SU-DHL-6 (cell line): ENCODE measurements around the gene GATA1.

Experiments used
- CTCF ChIP-seq: fragments of 200-600 bp; sonication (generic); IDR thresholded peaks from one replicate; pipeline ENCODE4 v1.5.1; 2017; ENCODE audit warnings: antibody characterized with exemption, mild to moderate bottlenecking, low read length, moderate library complexity; ENCODE audit not compliant: insufficient read depth, poor library complexity, severe bottlenecking
- EZH2phosphoT487 ChIP-seq: fragments of 200-600 bp; sonication (generic), shearing (Covaris generic); conservative IDR thresholded peaks from 2 replicates; pipeline ENCODE4 v1.6.1; 2018; ENCODE audit warnings: mild to moderate bottlenecking, antibody characterized with exemption, low read length, moderate library complexity, mixed read lengths

- TF ChIP-seq CTCF: no peak
- no peak for TF ChIP-seq EZH2phosphoT487
Observed at GRCh38 chrX:48790477-48790876, 4.1 kb downstream of the GATA1 start.
